Tibial nerve (tissue), 4 donors: ENCODE measurements around the gene SUFU.

Experiments
- EP300 ChIP-seq, 2 donors: sonication (generic); formaldehyde crosslinking; IDR thresholded peaks; one replicate each; pipeline ENCODE4 v1.6.1; 2017; ENCODE audit warnings: antibody characterized with exemption in 2 of 2, mild to moderate bottlenecking in 1 of 2
- POLR2A ChIP-seq, 2 donors: fragments of 450-650 bp; IDR thresholded peaks; one replicate each; pipeline ENCODE4 v1.6.1; 2017; ENCODE audit warnings: antibody characterized with exemption in 2 of 2, mild to moderate bottlenecking in 2 of 2, moderate library complexity in 2 of 2
- TF ChIP-seq, protein P1 (sequence below), 5 experiments: fragments of 200-600 bp in 3 of 5; fragments of 450-650 bp in 2 of 5; sonication (generic) in 3 of 5; IDR thresholded peaks; one replicate each; pipeline ENCODE4 v1.5.1; 2016 to 2019; ENCODE audit warnings: antibody characterized with exemption in 5 of 5, mild to moderate bottlenecking in 3 of 5, moderate library complexity in 2 of 5

DNA sequence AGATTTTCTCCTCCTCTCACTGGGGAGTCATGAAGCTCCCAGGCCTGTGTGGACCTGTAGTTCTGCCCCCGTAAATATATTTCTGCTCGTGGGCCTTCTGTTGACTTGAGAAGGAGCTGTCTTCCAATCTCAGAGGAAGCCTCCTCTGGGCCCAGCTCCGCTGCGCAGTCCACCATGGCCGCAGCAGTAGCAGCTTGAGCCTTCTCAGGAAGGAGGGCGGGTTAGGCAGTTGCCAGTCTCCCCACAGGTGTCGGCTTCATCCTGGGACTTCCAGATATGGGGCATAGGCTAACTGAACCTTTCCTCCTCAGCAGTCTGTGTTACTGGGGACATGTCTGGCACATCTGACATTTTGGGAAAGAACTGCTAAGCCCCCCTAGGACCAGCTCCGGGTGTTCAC, 77.6 kb downstream of the SUFU start:
- TF ChIP-seq, protein P1, sequence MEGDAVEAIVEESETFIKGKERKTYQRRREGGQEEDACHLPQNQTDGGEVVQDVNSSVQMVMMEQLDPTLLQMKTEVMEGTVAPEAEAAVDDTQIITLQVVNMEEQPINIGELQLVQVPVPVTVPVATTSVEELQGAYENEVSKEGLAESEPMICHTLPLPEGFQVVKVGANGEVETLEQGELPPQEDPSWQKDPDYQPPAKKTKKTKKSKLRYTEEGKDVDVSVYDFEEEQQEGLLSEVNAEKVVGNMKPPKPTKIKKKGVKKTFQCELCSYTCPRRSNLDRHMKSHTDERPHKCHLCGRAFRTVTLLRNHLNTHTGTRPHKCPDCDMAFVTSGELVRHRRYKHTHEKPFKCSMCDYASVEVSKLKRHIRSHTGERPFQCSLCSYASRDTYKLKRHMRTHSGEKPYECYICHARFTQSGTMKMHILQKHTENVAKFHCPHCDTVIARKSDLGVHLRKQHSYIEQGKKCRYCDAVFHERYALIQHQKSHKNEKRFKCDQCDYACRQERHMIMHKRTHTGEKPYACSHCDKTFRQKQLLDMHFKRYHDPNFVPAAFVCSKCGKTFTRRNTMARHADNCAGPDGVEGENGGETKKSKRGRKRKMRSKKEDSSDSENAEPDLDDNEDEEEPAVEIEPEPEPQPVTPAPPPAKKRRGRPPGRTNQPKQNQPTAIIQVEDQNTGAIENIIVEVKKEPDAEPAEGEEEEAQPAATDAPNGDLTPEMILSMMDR (IDR thresholded peaks at IDR 0.05), result no peak
- TF ChIP-seq POLR2A (IDR thresholded peaks at IDR 0.05), result no peak
- TF ChIP-seq EP300 (IDR thresholded peaks at IDR 0.05), result no peak
